PC-9 (cell line): ENCODE measurements around the gene RUNX2. TPM values are rescaled to one million over a fixed set of nuclear protein-coding genes. Genes with fewer than 3 reads are reported as not detected.

Experiments
- BruUV-seq: library from RNA; stranded (reverse); fragments of 400-500 nt; replicated peaks from 2 replicates; lab custom pipeline; 2021; lab: Mats Ljungman, UMichigan
- CTCF ChIA-PET: fragments of 300-600 bp; sonication (Branson Sonifier 250); formaldehyde crosslinking; loops from one replicate; lab custom pipeline; 2022; ENCODE audit warnings: antibody characterized with exemption; lab: Charles Lee
- POLR2A ChIA-PET: fragments of 300-600 bp; sonication (Branson Sonifier 250); formaldehyde crosslinking; loops from one replicate; lab custom pipeline; 2022; ENCODE audit warnings: antibody characterized with exemption; ENCODE audit not compliant: unreplicated experiment; lab: Charles Lee
- DNase-seq, 2 experiments: peaks; one replicate each; pipeline versions ENCODE4 v3.0.0 to v3.0.0-alpha.2; 2015 to 2022; ENCODE audit warnings: mixed read lengths in 1 of 2
- H2AFZ ChIP-seq: fragments of 200-600 bp; sonication (generic); 2 replicates; pipeline ENCODE4 v1.8.1; 2017; ENCODE audit warnings: antibody characterized with exemption
- H3F3A ChIP-seq: fragments of 200-600 bp; sonication (generic); 2 replicates; pipeline ENCODE4 v1.8.1; 2017; ENCODE audit warnings: antibody characterized with exemption, mild to moderate bottlenecking, low read depth; ENCODE audit not compliant: insufficient read depth
- H3K27ac ChIP-seq: fragments of 200-600 bp; sonication (generic); 2 replicates; pipeline ENCODE4 v1.6.1; 2016; ENCODE audit warnings: mixed run types
- H3K27me3 ChIP-seq: fragments of 200-600 bp; sonication (generic); 2 replicates; pipeline ENCODE4 v1.6.1; 2016; ENCODE audit warnings: low read depth, mixed run types; ENCODE audit not compliant: insufficient read depth
- H3K36me3 ChIP-seq: fragments of 200-600 bp; sonication (generic); 2 replicates; pipeline ENCODE4 v1.6.1; 2016; ENCODE audit warnings: low read depth, mixed run types
- H3K4me1 ChIP-seq: fragments of 200-600 bp; sonication (generic); replicated peaks from 2 replicates; pipeline ENCODE4 v1.6.1; 2016; ENCODE audit warnings: mixed run types; ENCODE audit not compliant: insufficient read depth
- H3K4me2 ChIP-seq: fragments of 200-600 bp; sonication (generic); 2 replicates; pipeline ENCODE4 v1.6.1; 2017; ENCODE audit warnings: mixed run types
- H3K4me3 ChIP-seq: fragments of 200-600 bp; sonication (generic); 2 replicates; pipeline ENCODE4 v1.6.1; 2016; ENCODE audit warnings: mixed run types
- H3K79me2 ChIP-seq: fragments of 200-600 bp; sonication (generic); 2 replicates; pipeline ENCODE4 v1.6.1; 2017; ENCODE audit warnings: low read depth, mixed run types
- H3K9me2 ChIP-seq: fragments of 200-600 bp; sonication (generic); 2 replicates; pipeline ENCODE4 v1.8.1; 2017; ENCODE audit warnings: mild to moderate bottlenecking; ENCODE audit not compliant: insufficient read depth
- H3K9me3 ChIP-seq: fragments of 200-600 bp; sonication (generic); 2 replicates; pipeline ENCODE4 v1.8.1; 2016; ENCODE audit warnings: low read depth; ENCODE audit not compliant: insufficient read depth
- H4K20me1 ChIP-seq: fragments of 200-600 bp; sonication (generic); 2 replicates; pipeline ENCODE4 v1.8.1; 2017; ENCODE audit not compliant: insufficient read depth
- CTCF ChIP-seq: fragments of 200-600 bp; sonication (generic); conservative IDR thresholded peaks from 2 replicates; pipeline ENCODE4 v1.6.1; 2017; ENCODE audit warnings: mixed run types, antibody characterized with exemption, mild to moderate bottlenecking, moderate library complexity
- EZH2 ChIP-seq: fragments of 200-600 bp; sonication (generic); IDR thresholded peaks from 2 replicates; pipeline ENCODE4 v1.8.0; 2017; ENCODE audit warnings: antibody characterized with exemption, low read depth
- intact Hi-C: fragments of 100-400 bp; cut with micrococcal nuclease; formaldehyde crosslinking; loops from one replicate; pipeline ENCODE4 v1.10.0; 2022; ENCODE audit not compliant: unreplicated experiment
- total RNA-seq: library from RNA; stranded (reverse); gene quantifications from 2 replicates; pipeline ENCODE4 v1.2.3, GENCODE V29; 2021

The RUNX2 gene
- total RNA-seq, 1 experiment from 2014 or later, result 12.5 TPM

GRCh38 chr6:45712076-45712475 lies 383.9 kb downstream of the RUNX2 start:
- H3K36me3 ChIP-seq, result no peaks in the 10 kb centered on the region
- no peaks in the 10 kb centered on the region for H4K20me1 ChIP-seq
- H3K79me2 ChIP-seq, result no peaks in the 10 kb centered on the region
- H3K4me3 ChIP-seq, result no peak overlapping the region
- peaks cover 32% of the 10 kb centered on the region for H3K4me1 ChIP-seq
- TF ChIP-seq CTCF (no peak), EZH2 (no peak)
- H3F3A ChIP-seq, result peaks cover 21% of the 10 kb centered on the region
- H3K27ac ChIP-seq, result no peak overlapping the region
- H2AFZ ChIP-seq, result no peak overlapping the region
- DNase-seq, result no peak
- ChIA-PET CTCF (no interaction called here), POLR2A (no interaction called here)
- H3K9me2 ChIP-seq, result no peaks in the 10 kb centered on the region
- no TSS peak for BruUV-seq
- intact Hi-C loops, result loop anchor here (5.0 kb wide), 4 partner anchors 125 to 1235 kb away; no protein-coding TSS in a partner anchor
- H3K9me3 ChIP-seq, result no peaks in the 10 kb centered on the region
- H3K27me3 ChIP-seq, result no peaks in the 10 kb centered on the region
- no peak overlapping the region for H3K4me2 ChIP-seq

GRCh38 chr6:45712786-45713185 lies 384.7 kb downstream of the RUNX2 start:
- H4K20me1 ChIP-seq, result no peaks in the 10 kb centered on the region
- H3K27ac ChIP-seq, result no peak overlapping the region
- H3K79me2 ChIP-seq, result no peaks in the 10 kb centered on the region
- POLR2A ChIA-PET, result no interaction called here
- no peak overlapping the region for H3K4me2 ChIP-seq
- no peak for TF ChIP-seq EZH2
- TF ChIP-seq CTCF, result no peak
- intact Hi-C loops, result loop anchor here (5.0 kb wide), 4 partner anchors 125 to 1235 kb away; no protein-coding TSS in a partner anchor
- H3K4me1 ChIP-seq, result peaks cover 32% of the 10 kb centered on the region
- CTCF ChIA-PET, result no interaction called here
- no TSS peak for BruUV-seq
- no peaks in the 10 kb centered on the region for H3K27me3 ChIP-seq
- peaks cover 21% of the 10 kb centered on the region for H3F3A ChIP-seq
- H3K9me2 ChIP-seq, result no peaks in the 10 kb centered on the region
- H3K36me3 ChIP-seq, result no peaks in the 10 kb centered on the region
- H2AFZ ChIP-seq, result no peak overlapping the region
- H3K4me3 ChIP-seq, result no peak overlapping the region
- no peaks in the 10 kb centered on the region for H3K9me3 ChIP-seq
- DNase-seq, result no peak

Other genes with a start within 250 kb of the RUNX2 start
- 9.0 and 9.2 TPM in 2 replicates for gene SUPT3H, start 49.6 kb downstream of the RUNX2 start, total RNA-seq